ENCODE results near the gene IQCN.

IQCN gene

GRCh38 chr19:18301718-18302111 is 27.5 kb upstream of the IQCN start:
- Histone ChIP-seq H3K9me3 (ENCODE audit: control insufficient read depth in 1 of 2, low read length in 2 of 2) (no peaks in the 10 kb centered on the region), H3K36me3 (ENCODE audit: control insufficient read depth in 1 of 2, insufficient read depth in 2 of 2, low read length in 2 of 2) (peaks cover 0 to 8% of the 10 kb centered on the region in 2 donors), H3K27me3 (ENCODE audit: low read depth, low read length) (no peaks in the 10 kb centered on the region), H3K4me1 (ENCODE audit: control insufficient read depth in 1 of 2, insufficient read depth in 2 of 2, low read length in 2 of 2) (peaks cover 0 to 40% of the 10 kb centered on the region in 2 donors), H3K27ac (ENCODE audit: low read length) (no peak overlapping the region), H3K4me3 (ENCODE audit: low read depth in 1 of 2, low read length in 2 of 2) (no peak overlapping the region)

GRCh38 chr19:18300930-18301717 is 26.9 kb upstream of the IQCN start:
- H3K9me3 ChIP-seq (ENCODE audit: control insufficient read depth in 1 of 2, low read length in 2 of 2): no peaks in the 10 kb centered on the region
- peaks cover 0 to 6% of the 10 kb centered on the region in 2 donors for H3K36me3 ChIP-seq (ENCODE audit: control insufficient read depth in 1 of 2, insufficient read depth in 2 of 2, low read length in 2 of 2)
- H3K4me1 ChIP-seq (ENCODE audit: control insufficient read depth in 1 of 2, insufficient read depth in 2 of 2, low read length in 2 of 2): peaks cover 0 to 34% of the 10 kb centered on the region in 2 donors
- H3K4me3 ChIP-seq (ENCODE audit: low read depth in 1 of 2, low read length in 2 of 2): no peak overlapping the region
- H3K27me3 ChIP-seq (ENCODE audit: low read depth, low read length): no peaks in the 10 kb centered on the region
- H3K27ac ChIP-seq (ENCODE audit: low read length): no peak overlapping the region

GRCh38 chr19:18299654-18300053 is 25.4 kb upstream of the IQCN start:
- Histone ChIP-seq H3K27me3 (ENCODE audit: low read depth, low read length) (no peaks in the 10 kb centered on the region), H3K4me1 (ENCODE audit: control insufficient read depth in 1 of 2, insufficient read depth in 2 of 2, low read length in 2 of 2) (peaks cover 0 to 23% of the 10 kb centered on the region in 2 donors), H3K9me3 (ENCODE audit: control insufficient read depth in 1 of 2, low read length in 2 of 2) (no peaks in the 10 kb centered on the region), H3K4me3 (ENCODE audit: low read depth in 1 of 2, low read length in 2 of 2) (no peak overlapping the region), H3K27ac (ENCODE audit: low read length) (no peak overlapping the region), H3K36me3 (ENCODE audit: control insufficient read depth in 1 of 2, insufficient read depth in 2 of 2, low read length in 2 of 2) (peaks cover 0 to under 1% of the 10 kb centered on the region in 2 donors)

- no peak overlapping the region for H3K27ac ChIP-seq (ENCODE audit: low read length)
- H3K27me3 ChIP-seq (ENCODE audit: low read depth, low read length): no peaks in the 10 kb centered on the region
These were observed 24.3 kb upstream of the IQCN start for GRCh38 chr19:18298601-18299000.

GRCh38 chr19:18297308-18297707 is 23.1 kb upstream of the IQCN start:
- H3K4me3 ChIP-seq (ENCODE audit: low read depth in 1 of 2, low read length in 2 of 2): no peak overlapping the region
- no peaks in the 10 kb centered on the region for H3K27me3 ChIP-seq (ENCODE audit: low read depth, low read length)
- no peaks in the 10 kb centered on the region for H3K36me3 ChIP-seq (ENCODE audit: control insufficient read depth in 1 of 2, insufficient read depth in 2 of 2, low read length in 2 of 2)
- H3K27ac ChIP-seq (ENCODE audit: low read length): no peak overlapping the region
- H3K9me3 ChIP-seq (ENCODE audit: control insufficient read depth in 1 of 2, low read length in 2 of 2): no peaks in the 10 kb centered on the region
- peaks cover 6 to 21% of the 10 kb centered on the region in 2 donors for H3K4me1 ChIP-seq (ENCODE audit: control insufficient read depth in 1 of 2, insufficient read depth in 2 of 2, low read length in 2 of 2)

More at GRCh38 chr19:18298601-18299000, 24.3 kb upstream of the IQCN start:
- Histone ChIP-seq H3K36me3 (ENCODE audit: control insufficient read depth in 1 of 2, insufficient read depth in 2 of 2, low read length in 2 of 2) (no peaks in the 10 kb centered on the region), H3K9me3 (ENCODE audit: control insufficient read depth in 1 of 2, low read length in 2 of 2) (no peaks in the 10 kb centered on the region), H3K4me3 (ENCODE audit: low read depth in 1 of 2, low read length in 2 of 2) (no peak overlapping the region), H3K4me1 (ENCODE audit: control insufficient read depth in 1 of 2, insufficient read depth in 2 of 2, low read length in 2 of 2) (peaks cover 0 to 17% of the 10 kb centered on the region in 2 donors)

GRCh38 chr19:18295034-18295451 is 20.8 kb upstream of the IQCN start:
- peaks cover 6 to 14% of the 10 kb centered on the region in 2 donors for H3K4me1 ChIP-seq (ENCODE audit: control insufficient read depth in 1 of 2, insufficient read depth in 2 of 2, low read length in 2 of 2)
- no peak overlapping the region for H3K27ac ChIP-seq (ENCODE audit: low read length)
- H3K36me3 ChIP-seq (ENCODE audit: control insufficient read depth in 1 of 2, insufficient read depth in 2 of 2, low read length in 2 of 2): no peaks in the 10 kb centered on the region
- H3K27me3 ChIP-seq (ENCODE audit: low read depth, low read length): no peaks in the 10 kb centered on the region
- no peak overlapping the region for H3K4me3 ChIP-seq (ENCODE audit: low read depth in 1 of 2, low read length in 2 of 2)
- H3K9me3 ChIP-seq (ENCODE audit: control insufficient read depth in 1 of 2, low read length in 2 of 2): no peaks in the 10 kb centered on the region

GRCh38 chr19:18294467-18294864 is 20.2 kb upstream of the IQCN start:
- H3K4me1 ChIP-seq (ENCODE audit: control insufficient read depth in 1 of 2, insufficient read depth in 2 of 2, low read length in 2 of 2): peaks cover 6 to 15% of the 10 kb centered on the region in 2 donors
- no peak overlapping the region for H3K27ac ChIP-seq (ENCODE audit: low read length)
- no peaks in the 10 kb centered on the region for H3K9me3 ChIP-seq (ENCODE audit: control insufficient read depth in 1 of 2, low read length in 2 of 2)
- H3K27me3 ChIP-seq (ENCODE audit: low read depth, low read length): no peaks in the 10 kb centered on the region
- no peak overlapping the region for H3K4me3 ChIP-seq (ENCODE audit: low read depth in 1 of 2, low read length in 2 of 2)
- H3K36me3 ChIP-seq (ENCODE audit: control insufficient read depth in 1 of 2, insufficient read depth in 2 of 2, low read length in 2 of 2): no peaks in the 10 kb centered on the region

- H3K36me3 ChIP-seq (ENCODE audit: control insufficient read depth in 1 of 2, insufficient read depth in 2 of 2, low read length in 2 of 2): no peaks in the 10 kb centered on the region
- peak overlapping the region; percentile 98 for H3K27ac ChIP-seq (ENCODE audit: low read length)
- no peaks in the 10 kb centered on the region for H3K27me3 ChIP-seq (ENCODE audit: low read depth, low read length)
- peaks cover 6 to 15% of the 10 kb centered on the region in 2 donors for H3K4me1 ChIP-seq (ENCODE audit: control insufficient read depth in 1 of 2, insufficient read depth in 2 of 2, low read length in 2 of 2)
- H3K4me3 ChIP-seq (ENCODE audit: low read depth in 1 of 2, low read length in 2 of 2): peak overlapping the region; percentile 77 to 85
- H3K9me3 ChIP-seq (ENCODE audit: control insufficient read depth in 1 of 2, low read length in 2 of 2): no peaks in the 10 kb centered on the region
These were observed 19.6 kb upstream of the IQCN start for GRCh38 chr19:18293642-18294466.

- Histone ChIP-seq H3K27ac (ENCODE audit: low read length) (peak overlapping the region; percentile 98), H3K4me1 (ENCODE audit: control insufficient read depth in 1 of 2, insufficient read depth in 2 of 2, low read length in 2 of 2) (peaks cover 6 to 15% of the 10 kb centered on the region in 2 donors)
These were observed 18.8 kb upstream of the IQCN start for GRCh38 chr19:18292810-18293641.

GRCh38 chr19:18292462-18292809 is 18.2 kb upstream of the IQCN start:
- no peaks in the 10 kb centered on the region for H3K27me3 ChIP-seq (ENCODE audit: low read depth, low read length)
- H3K9me3 ChIP-seq (ENCODE audit: control insufficient read depth in 1 of 2, low read length in 2 of 2): no peaks in the 10 kb centered on the region
- peaks cover 6 to 15% of the 10 kb centered on the region in 2 donors for H3K4me1 ChIP-seq (ENCODE audit: control insufficient read depth in 1 of 2, insufficient read depth in 2 of 2, low read length in 2 of 2)
- H3K36me3 ChIP-seq (ENCODE audit: control insufficient read depth in 1 of 2, insufficient read depth in 2 of 2, low read length in 2 of 2): no peaks in the 10 kb centered on the region
- peak overlapping the region; percentile 77 to 85 for H3K4me3 ChIP-seq (ENCODE audit: low read depth in 1 of 2, low read length in 2 of 2)
- peak overlapping the region; percentile 98 for H3K27ac ChIP-seq (ENCODE audit: low read length)

More at GRCh38 chr19:18292810-18293641, 18.8 kb upstream of the IQCN start:
- Histone ChIP-seq H3K9me3 (ENCODE audit: control insufficient read depth in 1 of 2, low read length in 2 of 2) (no peaks in the 10 kb centered on the region), H3K4me3 (ENCODE audit: low read depth in 1 of 2, low read length in 2 of 2) (peak overlapping the region; percentile 77 to 85), H3K36me3 (ENCODE audit: control insufficient read depth in 1 of 2, insufficient read depth in 2 of 2, low read length in 2 of 2) (no peaks in the 10 kb centered on the region), H3K27me3 (ENCODE audit: low read depth, low read length) (no peaks in the 10 kb centered on the region)
